AML-193 (cell line): ENCODE results near the gene LMAN2.
A peak's percentile ranks its signal among the peaks of the same experiment; 100 is the strongest.
"Not testable (repeated sequence)": the region's sequence is repeated elsewhere in the genome, so short reads cannot be mapped to it uniquely, and the experiment has no call there.

Experiments used
- DNase-seq, 2 experiments: peaks; one replicate each; lab custom pipeline; 2025; lab: John Stamatoyannopoulos, UW

The LMAN2 gene

GRCh38 chr5:177346820-177347219, 4.6 kb downstream of the LMAN2 start:
- DNase-seq: no peak

DNA sequence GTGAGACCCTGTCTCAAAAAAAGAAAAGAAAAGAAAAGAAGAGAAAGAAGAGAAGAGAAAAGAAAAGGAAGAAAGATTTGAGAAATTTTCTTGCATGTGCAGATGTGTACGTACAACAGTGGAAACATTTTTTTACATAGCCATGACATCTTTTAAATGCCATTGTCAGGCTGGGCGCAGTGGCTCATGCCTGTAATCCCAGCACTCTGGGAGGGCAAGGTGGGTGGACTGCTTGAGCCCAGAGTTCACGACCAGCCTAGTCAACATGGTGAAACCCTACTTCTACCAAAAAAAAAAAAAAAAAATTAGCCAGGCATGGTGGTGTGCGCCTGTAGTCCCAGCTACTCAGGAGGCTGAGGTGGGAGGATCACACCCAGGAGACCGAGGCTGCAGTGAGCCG, 6.6 kb downstream of the LMAN2 start:
- no peak for DNase-seq

- DNase-seq: no peak
Observed at GRCh38 chr5:177343777-177344176, 7.7 kb downstream of the LMAN2 start.

GRCh38 chr5:177343000-177343399, 8.5 kb downstream of the LMAN2 start:
- not testable (repeated sequence) for DNase-seq

GRCh38 chr5:177339107-177339638, 12.3 kb downstream of the LMAN2 start:
- no peak for DNase-seq

DNA sequence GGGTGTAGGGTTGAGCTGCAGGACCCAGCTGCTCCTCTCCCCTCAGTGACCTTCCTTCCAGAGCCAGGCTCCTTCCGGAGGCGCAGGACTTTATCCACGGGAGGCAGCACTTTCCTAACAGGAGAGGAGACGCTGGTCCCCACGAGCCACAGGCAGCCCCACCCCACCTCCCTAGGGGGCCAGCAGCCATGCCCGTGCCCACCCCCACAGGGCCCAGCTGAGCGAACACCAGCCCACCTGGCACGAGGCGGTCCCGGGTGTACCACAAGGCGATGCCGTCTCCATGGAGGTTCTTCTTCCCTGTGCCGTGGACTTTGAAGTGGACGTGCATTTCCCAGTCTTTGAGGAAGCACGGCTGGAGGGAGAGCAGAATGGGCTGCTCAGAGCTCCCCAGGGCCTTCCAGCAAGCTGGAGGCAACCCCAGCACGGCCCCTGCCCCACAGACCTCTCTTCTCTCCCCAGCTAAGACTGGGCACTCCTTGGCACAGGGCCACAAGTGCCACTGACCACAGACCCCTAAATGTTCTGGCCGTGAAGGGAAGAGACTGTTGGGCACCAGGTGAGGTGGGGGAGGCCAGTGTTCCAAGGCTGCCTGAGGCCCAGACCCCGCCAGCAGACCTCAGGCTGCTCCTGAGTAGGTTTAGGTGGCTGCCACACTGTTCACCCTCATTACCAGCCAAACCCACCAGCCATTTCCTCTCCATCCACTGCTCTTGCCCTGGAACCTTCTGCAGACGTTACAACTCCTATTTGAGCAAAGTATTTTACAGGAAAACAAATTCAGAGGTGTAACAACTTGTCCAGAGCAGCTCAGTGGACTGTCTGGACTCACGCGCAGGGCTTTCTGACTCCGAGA, 13.0 kb downstream of the LMAN2 start:
- no peak for DNase-seq

- no peak for DNase-seq
Observed at GRCh38 chr5:177336603-177337494, 14.6 kb downstream of the LMAN2 start.

GRCh38 chr5:177336112-177336511, 15.4 kb downstream of the LMAN2 start:
- DNase-seq: peak; percentile 63 to 66

DNA sequence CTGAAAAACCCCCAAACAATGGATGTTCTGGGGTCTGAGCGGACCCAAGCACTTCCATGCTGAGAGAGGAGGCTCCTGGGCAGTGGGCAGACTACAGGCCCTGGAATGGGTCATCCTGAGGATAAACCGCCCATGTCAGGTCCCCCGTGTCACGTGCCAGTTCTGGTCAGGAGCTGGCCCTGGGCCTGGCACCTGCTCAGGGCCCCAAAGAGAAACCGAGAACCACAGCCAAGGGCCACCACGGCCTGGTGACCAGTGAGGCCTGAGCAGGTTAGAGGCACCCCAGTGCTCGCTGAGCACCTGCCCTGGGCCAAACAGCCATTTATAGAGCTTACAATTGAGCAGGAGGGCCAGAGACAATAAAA, 15.8 kb downstream of the LMAN2 start:
- DNase-seq: no peak

- DNase-seq: no peak
Observed at GRCh38 chr5:177334781-177335700, 16.4 kb downstream of the LMAN2 start.

DNA sequence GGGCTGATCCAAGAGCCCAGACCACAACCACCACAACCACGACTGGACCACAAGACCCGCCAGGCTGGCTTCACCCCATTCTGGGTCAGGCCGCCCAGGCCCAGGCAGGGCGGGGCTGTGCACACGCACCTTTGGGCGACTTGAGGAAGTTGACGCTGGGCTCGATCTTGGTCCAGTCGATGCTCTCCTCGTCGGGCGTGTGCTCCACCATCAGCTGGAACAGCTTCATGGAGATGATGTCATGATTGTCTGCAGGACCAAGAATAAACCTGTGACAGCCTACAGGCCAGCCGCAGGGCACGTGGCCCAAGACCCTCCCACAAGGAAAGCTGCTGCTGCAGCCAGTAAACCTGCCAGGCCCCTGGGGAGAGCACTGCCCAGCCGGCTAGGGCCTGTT, 17.3 kb downstream of the LMAN2 start:
- no peak for DNase-seq

- no peak for DNase-seq
Observed at GRCh38 chr5:177333420-177334154, 17.9 kb downstream of the LMAN2 start.

DNA sequence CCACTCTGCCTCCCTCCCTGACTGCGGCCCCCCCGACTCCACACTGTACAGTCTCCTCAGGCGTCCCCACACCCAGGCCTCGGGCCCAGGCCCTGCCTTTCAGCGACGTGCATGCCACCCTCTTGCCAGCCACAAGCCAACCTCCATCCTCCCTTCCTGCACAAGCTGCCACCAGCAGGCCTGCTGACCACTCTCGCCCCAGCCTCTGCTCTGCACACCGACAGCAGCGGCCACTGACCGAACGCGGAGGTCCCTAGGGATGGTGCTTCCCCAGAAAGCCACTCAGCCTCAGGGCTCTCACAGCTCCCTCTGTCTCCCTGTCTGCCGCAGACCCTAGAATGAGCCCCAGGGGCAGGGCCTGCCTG, 18.6 kb downstream of the LMAN2 start:
- no peak for DNase-seq

- no peak for DNase-seq
Observed at GRCh38 chr5:177332031-177332895, 19.2 kb downstream of the LMAN2 start.

GRCh38 chr5:177330991-177331842, 20.3 kb downstream of the LMAN2 start:
- DNase-seq: no peak

GRCh38 chr5:177329883-177330282, 21.6 kb downstream of the LMAN2 start:
- DNase-seq: no peak

DNA sequence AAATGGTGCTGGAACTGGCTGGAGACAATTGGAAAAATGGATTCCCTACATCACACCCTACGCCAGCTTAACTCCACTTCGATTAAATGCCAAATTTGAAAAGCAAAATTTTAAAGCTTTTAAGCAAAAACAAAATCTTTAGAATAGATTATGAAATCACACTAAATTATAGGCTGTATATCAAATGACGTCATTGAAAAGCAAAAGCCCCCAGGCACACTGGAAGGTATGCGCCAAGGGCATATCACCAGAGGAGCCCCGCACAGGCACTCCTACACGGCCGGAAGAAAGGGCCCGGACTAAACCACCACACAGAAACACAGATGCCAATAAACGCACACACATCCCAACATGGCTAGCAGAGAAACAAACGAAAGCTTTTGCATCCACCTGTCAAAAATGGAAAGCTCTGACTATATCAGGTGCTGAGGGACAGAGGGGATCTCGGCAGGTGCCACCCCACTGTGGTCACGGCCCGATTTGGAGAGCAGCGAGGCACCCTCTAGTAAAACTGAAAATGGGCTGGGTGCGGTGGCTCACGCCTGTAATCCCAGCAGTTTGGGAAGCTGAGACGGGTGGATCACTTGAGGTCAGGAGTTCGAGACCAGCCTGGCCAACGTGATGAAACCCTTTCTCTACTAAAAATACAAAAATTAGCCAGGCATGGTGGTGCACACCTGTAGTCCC, 22.8 kb downstream of the LMAN2 start:
- DNase-seq: no peak
